NCI-H1092 (cell line): ENCODE measurements around the gene PDE1C.

Source experiments
- DNase-seq: peaks from one replicate; lab custom pipeline; 2025; lab: John Stamatoyannopoulos, UW

PDE1C gene

GRCh38 chr7:32074787-32075585 is 4.8 kb upstream of the PDE1C start:
- DNase-seq = no peak

GRCh38 chr7:32073533-32073932 is 3.3 kb upstream of the PDE1C start:
- no peak for DNase-seq

- no peak for DNase-seq
Measured at GRCh38 chr7:32072397-32072796, 2.2 kb upstream of the PDE1C start.

GRCh38 chr7:32071466-32072091 is 1.4 kb upstream of the PDE1C start:
- DNase-seq = no peak

GRCh38 chr7:32070051-32070405 is 179 bp downstream of the PDE1C start:
- DNase-seq = no peak

- no peak for DNase-seq
Measured at GRCh38 chr7:32069116-32069650, 1.0 kb downstream of the PDE1C start.

GRCh38 chr7:32068411-32069101 is 1.7 kb downstream of the PDE1C start:
- DNase-seq = no peak

GRCh38 chr7:32066441-32066840 is 3.8 kb downstream of the PDE1C start:
- no peak for DNase-seq

- DNase-seq = no peak
Measured at GRCh38 chr7:32063614-32064013, 6.6 kb downstream of the PDE1C start.

- peak; percentile 22 for DNase-seq
Measured at GRCh38 chr7:32062150-32062549, 8.1 kb downstream of the PDE1C start.

- DNase-seq = no peak
Measured at GRCh38 chr7:32061346-32061745, 8.9 kb downstream of the PDE1C start.

GRCh38 chr7:32059289-32060011 is 10.8 kb downstream of the PDE1C start:
- DNase-seq = no peak

- DNase-seq = no peak
Measured at GRCh38 chr7:32058002-32058401, 12.2 kb downstream of the PDE1C start.

GRCh38 chr7:32056767-32057166 is 13.4 kb downstream of the PDE1C start:
- no peak for DNase-seq

GRCh38 chr7:32053204-32053603 is 17.0 kb downstream of the PDE1C start:
- DNase-seq = no peak

GRCh38 chr7:32051128-32051527 is 19.1 kb downstream of the PDE1C start:
- no peak for DNase-seq

GRCh38 chr7:32049599-32049998 is 20.6 kb downstream of the PDE1C start:
- no peak for DNase-seq

- no peak for DNase-seq
Measured at GRCh38 chr7:32048970-32049491, 21.2 kb downstream of the PDE1C start.

GRCh38 chr7:32047801-32048200 is 22.4 kb downstream of the PDE1C start:
- no peak for DNase-seq

- no peak for DNase-seq
Measured at GRCh38 chr7:32047075-32047474, 23.1 kb downstream of the PDE1C start.

GRCh38 chr7:32045228-32045627 is 25.0 kb downstream of the PDE1C start:
- no peak for DNase-seq

- DNase-seq = no peak
Measured at GRCh38 chr7:32044739-32045138, 25.5 kb downstream of the PDE1C start.
